ENCODE data around the gene SAT1. TPM values are rescaled to one million over a fixed set of nuclear protein-coding genes. Genes with fewer than 3 reads are reported as not detected.

SAT1 gene
- total and polyA plus RNA-seq, 10 of the 15 experiments (the other 5 are each of a cell fraction or from before 2014, with no cell fraction given) = 42.2 to 234 (median 60.4) TPM

DNA sequence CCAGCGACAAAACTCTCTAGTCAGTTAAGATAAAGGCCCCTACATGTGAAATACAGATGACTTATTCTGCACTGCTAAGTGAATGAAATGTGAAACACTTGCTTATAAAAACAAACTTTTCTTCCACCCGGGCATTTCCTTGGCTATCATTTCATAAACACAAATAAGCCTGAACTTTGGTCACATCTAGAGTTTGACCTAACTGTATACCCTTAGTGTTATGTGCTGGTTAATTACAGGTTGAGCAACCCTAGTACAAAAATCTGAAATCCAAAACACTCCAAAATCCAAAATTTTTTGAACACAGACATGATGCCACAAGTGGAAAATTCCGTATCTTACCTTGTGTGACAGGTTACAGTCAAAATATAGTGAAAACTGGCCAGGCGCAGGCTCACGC, 45.9 kb downstream of the SAT1 start (continued):
- TF ChIP-seq, protein P1, sequence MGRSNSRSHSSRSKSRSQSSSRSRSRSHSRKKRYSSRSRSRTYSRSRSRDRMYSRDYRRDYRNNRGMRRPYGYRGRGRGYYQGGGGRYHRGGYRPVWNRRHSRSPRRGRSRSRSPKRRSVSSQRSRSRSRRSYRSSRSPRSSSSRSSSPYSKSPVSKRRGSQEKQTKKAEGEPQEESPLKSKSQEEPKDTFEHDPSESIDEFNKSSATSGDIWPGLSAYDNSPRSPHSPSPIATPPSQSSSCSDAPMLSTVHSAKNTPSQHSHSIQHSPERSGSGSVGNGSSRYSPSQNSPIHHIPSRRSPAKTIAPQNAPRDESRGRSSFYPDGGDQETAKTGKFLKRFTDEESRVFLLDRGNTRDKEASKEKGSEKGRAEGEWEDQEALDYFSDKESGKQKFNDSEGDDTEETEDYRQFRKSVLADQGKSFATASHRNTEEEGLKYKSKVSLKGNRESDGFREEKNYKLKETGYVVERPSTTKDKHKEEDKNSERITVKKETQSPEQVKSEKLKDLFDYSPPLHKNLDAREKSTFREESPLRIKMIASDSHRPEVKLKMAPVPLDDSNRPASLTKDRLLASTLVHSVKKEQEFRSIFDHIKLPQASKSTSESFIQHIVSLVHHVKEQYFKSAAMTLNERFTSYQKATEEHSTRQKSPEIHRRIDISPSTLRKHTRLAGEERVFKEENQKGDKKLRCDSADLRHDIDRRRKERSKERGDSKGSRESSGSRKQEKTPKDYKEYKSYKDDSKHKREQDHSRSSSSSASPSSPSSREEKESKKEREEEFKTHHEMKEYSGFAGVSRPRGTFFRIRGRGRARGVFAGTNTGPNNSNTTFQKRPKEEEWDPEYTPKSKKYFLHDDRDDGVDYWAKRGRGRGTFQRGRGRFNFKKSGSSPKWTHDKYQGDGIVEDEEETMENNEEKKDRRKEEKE (IDR thresholded peaks at IDR 0.05) = no peak

DNA sequence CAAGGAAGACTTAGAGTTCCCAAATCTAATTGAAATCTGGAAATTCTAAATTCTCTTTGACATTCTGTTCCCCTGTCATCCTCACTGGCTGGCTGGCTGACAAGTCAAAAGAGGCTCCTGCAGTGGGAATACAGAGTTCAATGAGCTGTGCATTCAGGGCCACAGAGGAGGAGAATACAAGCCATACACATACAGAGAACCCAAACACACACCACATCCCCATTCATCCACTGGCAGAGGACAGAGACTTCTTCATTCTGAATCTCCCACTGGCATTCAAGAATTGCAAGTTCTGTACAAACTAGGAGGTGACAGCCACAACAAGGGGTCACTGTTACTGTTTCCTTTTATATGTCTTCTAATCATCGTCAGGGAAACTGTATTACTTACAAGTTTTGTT, 49.7 kb downstream of the SAT1 start:
- no peak overlapping the region for H3K4me2 ChIP-seq (ENCODE audit: control insufficient read depth, insufficient read depth)
- in situ Hi-C loops (cut with MboI) (no loop called here), intact Hi-C loops (cut with micrococcal nuclease; ENCODE audit: unreplicated experiment) (no loop called here)
- no peak overlapping the region for H3K9ac ChIP-seq (ENCODE audit: control insufficient read depth, insufficient read depth, low read length)
- no peaks in the 10 kb centered on the region for H3K79me2 ChIP-seq (ENCODE audit: control insufficient read depth, insufficient read depth, low read length)
- DNase-seq (ENCODE audit: low read depth, low spot score) (no peak), FAIRE-seq (no peak), ATAC-seq (no peak)
- no peaks in the 10 kb centered on the region for H3K9me3 ChIP-seq (replicated peaks; ENCODE audit: control insufficient read depth, insufficient read depth, low read length)
- H3K27ac ChIP-seq (ENCODE audit: control insufficient read depth, insufficient read depth) = no peak overlapping the region
- RAD21 ChIA-PET (ENCODE audit: unreplicated experiment) = no interaction called here
- WGBS (ENCODE audit: insufficient coverage, insufficient replicate concordance, low lambda C conversion rate, missing lambda C conversion rate) = 65% methylated on average over 1 of the region's 1 CpG
- no TSS peak for BruUV-seq (replicated peaks)
- CTCF ChIA-PET = no interaction called here
- H2AFZ ChIP-seq (ENCODE audit: control insufficient read depth, low read depth, low read length) = no peak overlapping the region
- TF ChIP-seq ZBED1 (IDR thresholded peaks at IDR 0.05; ENCODE audit: borderline replicate concordance) (no peak), MTA2 (IDR thresholded peaks at IDR 0.05; ENCODE audit: low read depth) (no peak)
- TF ChIP-seq, protein P2, sequence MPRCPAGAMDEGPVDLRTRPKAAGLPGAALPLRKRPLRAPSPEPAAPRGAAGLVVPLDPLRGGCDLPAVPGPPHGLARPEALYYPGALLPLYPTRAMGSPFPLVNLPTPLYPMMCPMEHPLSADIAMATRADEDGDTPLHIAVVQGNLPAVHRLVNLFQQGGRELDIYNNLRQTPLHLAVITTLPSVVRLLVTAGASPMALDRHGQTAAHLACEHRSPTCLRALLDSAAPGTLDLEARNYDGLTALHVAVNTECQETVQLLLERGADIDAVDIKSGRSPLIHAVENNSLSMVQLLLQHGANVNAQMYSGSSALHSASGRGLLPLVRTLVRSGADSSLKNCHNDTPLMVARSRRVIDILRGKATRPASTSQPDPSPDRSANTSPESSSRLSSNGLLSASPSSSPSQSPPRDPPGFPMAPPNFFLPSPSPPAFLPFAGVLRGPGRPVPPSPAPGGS (IDR thresholded peaks at IDR 0.05; ENCODE audit: borderline replicate concordance, insufficient read depth, low read depth, low read length, poor library complexity, severe bottlenecking) = no peak
- H4K20me1 ChIP-seq (ENCODE audit: control insufficient read depth, insufficient read depth) = no peaks in the 10 kb centered on the region
- POLR2A ChIA-PET = no interaction called here
- no peak overlapping the region for H3K4me3 ChIP-seq
- H3K4me1 ChIP-seq (ENCODE audit: control insufficient read depth, insufficient read depth, low read length) = no peaks in the 10 kb centered on the region
- H3K27me3 ChIP-seq (replicated peaks in 1 of 2; ENCODE audit: control insufficient read depth in 2 of 2, insufficient read depth in 2 of 2, low read length in 1 of 2) = no peaks in the 10 kb centered on the region
- H3K36me3 ChIP-seq (ENCODE audit: control insufficient read depth in 2 of 2, insufficient read depth in 2 of 2, low read length in 1 of 2) = no peaks in the 10 kb centered on the region
- SMC1A ChIA-PET (ENCODE audit: uncharacterized antibody, unreplicated experiment) = no interaction called here

Small RNA genes lying within 50 kb of the gene (small RNA-seq; reads per million reads assigned to genes)
- gene RF00019 = not detected

Other genes starting within 250 kb of the SAT1 start
- 71.5 and 78.9 TPM in 2 replicates for gene PRDX4, start 115.7 kb upstream of the SAT1 start, total RNA-seq (2014; rRNA removed)
- gene PRDX4, start 115.7 kb upstream of the SAT1 start, total RNA-seq (2014; rRNA removed; fragmentation: Illumina TruSeq; extraction: Trizol) = 75.8 and 89.7 TPM in 2 replicates
- gene PRDX4, start 115.7 kb upstream of the SAT1 start, total RNA-seq (2021) = 49.2 and 50.3 TPM in 2 replicates
- gene PRDX4, start 115.7 kb upstream of the SAT1 start, polyA plus RNA-seq (2011; rRNA removed) = 60.0 and 74.9 TPM in 2 replicates
- gene PRDX4, start 115.7 kb upstream of the SAT1 start, polyA plus RNA-seq (2014; fragmentation: Illumina TruSeq; extraction: Trizol) = 53.3 and 58.1 TPM in 2 replicates
- gene PRDX4, start 115.7 kb upstream of the SAT1 start, polyA plus RNA-seq (2014; fragmentation: Nextera tagmentation; extraction: Ambion mirVana) = 10 to 100 TPM; 11.1 to 28.4 TPM
- 58.3 and 60.9 TPM in 2 replicates for gene PRDX4, start 115.7 kb upstream of the SAT1 start, polyA plus RNA-seq (2014; rRNA removed)
- gene PRDX4, start 115.7 kb upstream of the SAT1 start, polyA plus RNA-seq (2016; fragmentation: Nextera tagmentation; extraction: Ambion mirVana) = 100 to 1,000 TPM; 120 to 121 TPM
- 21.1 and 22.0 TPM in 2 replicates for gene ACOT9, start 39.9 kb upstream of the SAT1 start, total RNA-seq (2014; rRNA removed)
- 19.8 and 21.9 TPM in 2 replicates for gene ACOT9, start 39.9 kb upstream of the SAT1 start, total RNA-seq (2014; rRNA removed; fragmentation: Illumina TruSeq; extraction: Trizol)
- 16.9 and 17.4 TPM in 2 replicates for gene ACOT9, start 39.9 kb upstream of the SAT1 start, total RNA-seq (2021)
- gene ACOT9, start 39.9 kb upstream of the SAT1 start, polyA plus RNA-seq (2011; rRNA removed) = 42.5 and 57.2 TPM in 2 replicates
- 22.0 and 23.4 TPM in 2 replicates for gene ACOT9, start 39.9 kb upstream of the SAT1 start, polyA plus RNA-seq (2014; fragmentation: Illumina TruSeq; extraction: Trizol)
- gene ACOT9, start 39.9 kb upstream of the SAT1 start, polyA plus RNA-seq (2014; fragmentation: Nextera tagmentation; extraction: Ambion mirVana) = 10 to 100 TPM; 23.7 to 24.5 TPM
- 18.1 and 24.0 TPM in 2 replicates for gene ACOT9, start 39.9 kb upstream of the SAT1 start, polyA plus RNA-seq (2014; rRNA removed)
- gene ACOT9, start 39.9 kb upstream of the SAT1 start, polyA plus RNA-seq (2016; fragmentation: Nextera tagmentation; extraction: Ambion mirVana) = 10 to 100 TPM; 22.8 to 24.5 TPM
- 20.7 and 24.7 TPM in 2 replicates for gene APOO, start 124.8 kb downstream of the SAT1 start, total RNA-seq (2014; rRNA removed)
- 22.1 and 23.8 TPM in 2 replicates for gene APOO, start 124.8 kb downstream of the SAT1 start, total RNA-seq (2014; rRNA removed; fragmentation: Illumina TruSeq; extraction: Trizol)
- gene APOO, start 124.8 kb downstream of the SAT1 start, total RNA-seq (2021) = 25.7 and 32.0 TPM in 2 replicates
- 41.0 and 66.9 TPM in 2 replicates for gene APOO, start 124.8 kb downstream of the SAT1 start, polyA plus RNA-seq (2011; rRNA removed)
- 30.0 and 36.4 TPM in 2 replicates for gene APOO, start 124.8 kb downstream of the SAT1 start, polyA plus RNA-seq (2014; fragmentation: Illumina TruSeq; extraction: Trizol)
- 10 to 100 TPM; 41.8 to 42.9 TPM for gene APOO, start 124.8 kb downstream of the SAT1 start, polyA plus RNA-seq (2014; fragmentation: Nextera tagmentation; extraction: Ambion mirVana)
- gene APOO, start 124.8 kb downstream of the SAT1 start, polyA plus RNA-seq (2014; rRNA removed) = 23.8 and 27.3 TPM in 2 replicates
- 10 to 100 TPM; 66.8 to 68.7 TPM for gene APOO, start 124.8 kb downstream of the SAT1 start, polyA plus RNA-seq (2016; fragmentation: Nextera tagmentation; extraction: Ambion mirVana)
- gene CXorf58, start 124.8 kb downstream of the SAT1 start, total RNA-seq (2014; rRNA removed) = not detected in 2 replicates
- not detected in 2 replicates for gene CXorf58, start 124.8 kb downstream of the SAT1 start, total RNA-seq (2014; rRNA removed; fragmentation: Illumina TruSeq; extraction: Trizol)
- gene CXorf58, start 124.8 kb downstream of the SAT1 start, total RNA-seq (2021) = 0.13 TPM in 1 of 2 replicates, not detected in the other
- gene CXorf58, start 124.8 kb downstream of the SAT1 start, polyA plus RNA-seq (2011; rRNA removed) = 0.06 and 0.11 TPM in 2 replicates
- 0.10 TPM in 1 of 2 replicates, not detected in the other for gene CXorf58, start 124.8 kb downstream of the SAT1 start, polyA plus RNA-seq (2014; fragmentation: Illumina TruSeq; extraction: Trizol)
- not detected for gene CXorf58, start 124.8 kb downstream of the SAT1 start, polyA plus RNA-seq (2014; fragmentation: Nextera tagmentation; extraction: Ambion mirVana)
- gene CXorf58, start 124.8 kb downstream of the SAT1 start, polyA plus RNA-seq (2014; rRNA removed) = not detected in 2 replicates
- under 1 TPM; 0.15 to 0.24 TPM for gene CXorf58, start 124.8 kb downstream of the SAT1 start, polyA plus RNA-seq (2016; fragmentation: Nextera tagmentation; extraction: Ambion mirVana)
- gene KLHL15, start 244.0 kb downstream of the SAT1 start, total RNA-seq (2014; rRNA removed) = 4.8 and 5.3 TPM in 2 replicates
- 5.2 and 5.5 TPM in 2 replicates for gene KLHL15, start 244.0 kb downstream of the SAT1 start, total RNA-seq (2014; rRNA removed; fragmentation: Illumina TruSeq; extraction: Trizol)
- gene KLHL15, start 244.0 kb downstream of the SAT1 start, total RNA-seq (2021) = 4.5 and 4.8 TPM in 2 replicates
- gene KLHL15, start 244.0 kb downstream of the SAT1 start, polyA plus RNA-seq (2011; rRNA removed) = 7.0 and 10.4 TPM in 2 replicates
- 3.4 and 4.5 TPM in 2 replicates for gene KLHL15, start 244.0 kb downstream of the SAT1 start, polyA plus RNA-seq (2014; fragmentation: Illumina TruSeq; extraction: Trizol)
- 1 to 10 TPM; 1.4 to 1.6 TPM for gene KLHL15, start 244.0 kb downstream of the SAT1 start, polyA plus RNA-seq (2014; fragmentation: Nextera tagmentation; extraction: Ambion mirVana)
- gene KLHL15, start 244.0 kb downstream of the SAT1 start, polyA plus RNA-seq (2014; rRNA removed) = 2.3 and 3.0 TPM in 2 replicates
- gene KLHL15, start 244.0 kb downstream of the SAT1 start, polyA plus RNA-seq (2016; fragmentation: Nextera tagmentation; extraction: Ambion mirVana) = 1 to 10 TPM; 3.4 to 4.0 TPM